Measurements from ENCODE around the gene IL6R.

DNA sequence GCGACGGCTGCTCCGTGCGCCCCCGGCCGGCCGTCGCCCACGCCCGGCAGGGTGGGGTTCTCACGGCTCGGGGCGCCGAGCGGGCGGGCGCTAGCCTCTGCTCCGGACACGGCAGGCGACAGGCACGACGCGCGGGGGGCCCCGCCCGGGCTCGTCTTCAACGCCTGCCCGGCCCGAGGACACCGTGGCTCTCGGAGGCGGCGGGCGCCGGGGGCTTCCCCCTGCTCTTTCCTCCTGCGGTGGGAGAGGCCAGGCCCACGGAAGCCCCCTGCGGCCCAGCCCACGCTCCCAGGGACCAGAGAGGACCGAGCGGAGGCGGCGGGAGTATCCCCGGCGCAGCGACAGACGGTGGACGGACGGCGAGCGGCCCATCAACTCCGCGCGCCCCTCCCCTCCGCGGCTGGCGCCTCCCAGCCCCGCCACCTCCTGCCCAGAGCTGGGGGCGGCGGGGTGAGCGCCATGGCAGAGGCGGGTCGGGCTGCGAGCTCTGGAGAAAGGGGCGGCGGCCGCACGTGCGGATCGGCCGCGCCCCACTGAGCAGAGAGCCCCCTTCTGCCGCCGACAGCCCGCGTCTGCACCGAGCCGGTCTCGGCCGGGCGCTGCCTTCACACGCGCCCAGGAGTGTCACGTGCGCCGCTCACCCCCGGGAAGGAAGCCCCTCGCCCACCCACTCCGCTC, 97.1 kb downstream of the IL6R start, which contains the start of the genes SHE and TDRD10:
- TF ChIP-seq, protein P1, sequence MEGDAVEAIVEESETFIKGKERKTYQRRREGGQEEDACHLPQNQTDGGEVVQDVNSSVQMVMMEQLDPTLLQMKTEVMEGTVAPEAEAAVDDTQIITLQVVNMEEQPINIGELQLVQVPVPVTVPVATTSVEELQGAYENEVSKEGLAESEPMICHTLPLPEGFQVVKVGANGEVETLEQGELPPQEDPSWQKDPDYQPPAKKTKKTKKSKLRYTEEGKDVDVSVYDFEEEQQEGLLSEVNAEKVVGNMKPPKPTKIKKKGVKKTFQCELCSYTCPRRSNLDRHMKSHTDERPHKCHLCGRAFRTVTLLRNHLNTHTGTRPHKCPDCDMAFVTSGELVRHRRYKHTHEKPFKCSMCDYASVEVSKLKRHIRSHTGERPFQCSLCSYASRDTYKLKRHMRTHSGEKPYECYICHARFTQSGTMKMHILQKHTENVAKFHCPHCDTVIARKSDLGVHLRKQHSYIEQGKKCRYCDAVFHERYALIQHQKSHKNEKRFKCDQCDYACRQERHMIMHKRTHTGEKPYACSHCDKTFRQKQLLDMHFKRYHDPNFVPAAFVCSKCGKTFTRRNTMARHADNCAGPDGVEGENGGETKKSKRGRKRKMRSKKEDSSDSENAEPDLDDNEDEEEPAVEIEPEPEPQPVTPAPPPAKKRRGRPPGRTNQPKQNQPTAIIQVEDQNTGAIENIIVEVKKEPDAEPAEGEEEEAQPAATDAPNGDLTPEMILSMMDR (conservative IDR thresholded peaks at IDR 0.05; ENCODE audit: low read depth, low read length), result no peak
- TF ChIP-seq EZH2 (IDR thresholded peaks at IDR 0.05; ENCODE audit: low read length, unreplicated experiment), result no peak
